ENCODE data around the gene KIF5B. TPM values are rescaled to one million over a fixed set of nuclear protein-coding genes. Genes with fewer than 3 reads are reported as not detected.

The KIF5B gene
- total and polyA plus RNA-seq, 2 donors (not counting 3 experiments of a cell fraction or from before 2014, with no cell fraction given): 24.7 to 159 TPM

DNA sequence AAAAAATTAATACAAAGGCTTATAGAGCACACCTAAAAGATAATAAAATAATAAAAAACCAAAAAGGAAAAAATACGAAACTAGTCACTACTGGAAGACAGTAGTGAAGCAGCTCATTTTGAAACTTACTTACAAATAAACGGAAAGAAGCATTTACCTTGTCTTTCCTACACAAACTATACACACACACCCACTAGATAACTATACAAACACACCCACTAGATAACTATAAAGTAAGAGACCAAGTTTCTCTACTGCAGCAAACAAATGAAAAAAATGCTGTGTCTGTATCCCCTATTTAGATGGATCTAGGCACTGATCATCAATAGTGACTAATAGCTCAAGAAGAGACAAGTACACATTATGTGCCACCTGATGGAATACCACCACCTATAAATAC lies 49.2 kb downstream of the KIF5B start:
- no peak for DNase-seq (ENCODE audit: low read depth, low spot score)
- H3K9me1 ChIP-seq (replicated peaks; ENCODE audit: control insufficient read depth, extremely low read depth, insufficient read depth, low read length): no peaks in the 10 kb centered on the region
- TF ChIP-seq, protein P1, sequence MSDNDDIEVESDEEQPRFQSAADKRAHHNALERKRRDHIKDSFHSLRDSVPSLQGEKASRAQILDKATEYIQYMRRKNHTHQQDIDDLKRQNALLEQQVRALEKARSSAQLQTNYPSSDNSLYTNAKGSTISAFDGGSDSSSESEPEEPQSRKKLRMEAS (IDR thresholded peaks at IDR 0.05; ENCODE audit: insufficient read depth, insufficient read length): no peak
- TF ChIP-seq POLR2A (IDR thresholded peaks at IDR 0.05; ENCODE audit: low read depth, low read length) (no peak), JUN (IDR thresholded peaks at IDR 0.05; ENCODE audit: borderline replicate concordance, insufficient read depth, insufficient read length, low read depth) (no peak), FOS (IDR thresholded peaks at IDR 0.05; ENCODE audit: borderline replicate concordance, insufficient read depth, low read length) (no peak)
- H3K4me3 ChIP-seq (replicated peaks in 1 of 3; ENCODE audit: insufficient read depth in 1 of 3, low read depth in 1 of 3, low read length in 3 of 3): no peak overlapping the region
- dilution Hi-C loops (cut with MboI; ENCODE audit: extremely low pct_ligation_motif_present, low sequenced_read_pairs) (no loop called here), intact Hi-C loops (cut with micrococcal nuclease) (loop anchor here (5.0 kb wide), 2 partner anchors 60 to 80 kb away; partner anchors contain the start of gene ARHGAP12)
- no peak overlapping the region for H3K9ac ChIP-seq (replicated peaks; ENCODE audit: extremely low read depth, insufficient read depth, low read length)
- no peaks in the 10 kb centered on the region for H3K9me3 ChIP-seq (replicated peaks; ENCODE audit: control insufficient read depth, insufficient read depth, low read length)
- no peaks in the 10 kb centered on the region for H3K27me3 ChIP-seq (ENCODE audit: control insufficient read depth in 2 of 2, insufficient read depth in 2 of 2, low read length in 2 of 2)
- peaks cover 7 to 21% of the 10 kb centered on the region in 2 experiments for H3K36me3 ChIP-seq (ENCODE audit: control insufficient read depth in 2 of 2, extremely low read depth in 1 of 2, insufficient read depth in 2 of 2, low read length in 2 of 2)
- no peaks in the 10 kb centered on the region for H3K79me2 ChIP-seq (ENCODE audit: control insufficient read depth, insufficient read depth, low read length)
- no peak overlapping the region for H3K27ac ChIP-seq (ENCODE audit: insufficient read depth, low read depth, low read length)
- FAIRE-seq: no peak
- POLR2A ChIA-PET: interaction anchor here (1.8 kb wide), 1 partner anchor 145 kb away, joined by 6 read pairs; no protein-coding TSS in a partner anchor
- BruUV-seq (replicated peaks): no TSS peak
- no peak overlapping the region for H3K4me2 ChIP-seq (ENCODE audit: insufficient read depth, low read length)
- no peak overlapping the region for H2AFZ ChIP-seq (ENCODE audit: low read depth, low read length)
- no peaks in the 10 kb centered on the region for H4K20me1 ChIP-seq (replicated peaks; ENCODE audit: control insufficient read depth, extremely low read depth, insufficient read depth, low read length)
- no peaks in the 10 kb centered on the region for H3K4me1 ChIP-seq (ENCODE audit: control insufficient read depth, extremely low read depth, insufficient read depth, low read length)
- CTCF ChIA-PET: interaction anchor here (1.1 to 5.2 kb wide), 3 partner anchors 23 to 170 kb away, joined by 3 to 76 read pairs (median 9); no protein-coding TSS in a partner anchor

DNA sequence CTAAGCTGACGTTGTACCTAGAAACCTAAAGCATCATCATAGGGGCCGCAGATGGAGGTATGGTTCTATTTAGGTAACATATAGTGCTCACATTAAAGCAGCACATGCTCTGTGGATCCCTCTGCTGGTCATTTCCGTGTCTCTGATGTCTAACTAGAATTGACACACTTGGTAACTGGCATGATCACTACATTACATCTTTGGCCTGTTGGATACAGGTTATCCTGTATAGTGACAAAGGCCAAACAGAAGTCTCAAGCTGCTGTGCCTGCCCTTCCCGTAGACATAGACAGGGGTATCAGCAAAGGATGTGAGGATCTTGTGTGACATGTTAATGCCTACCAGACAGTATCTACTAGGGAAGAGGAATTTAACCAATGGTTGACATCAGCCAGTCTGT lies 51.2 kb downstream of the KIF5B start:
- no peaks in the 10 kb centered on the region for H4K20me1 ChIP-seq (replicated peaks; ENCODE audit: control insufficient read depth, extremely low read depth, insufficient read depth, low read length)
- no peak overlapping the region for H3K4me3 ChIP-seq (replicated peaks in 1 of 3; ENCODE audit: insufficient read depth in 1 of 3, low read depth in 1 of 3, low read length in 3 of 3)
- H3K27ac ChIP-seq (ENCODE audit: insufficient read depth, low read depth, low read length): no peak overlapping the region
- intact Hi-C loops (cut with micrococcal nuclease) (loop anchor here (1.0 to 5.0 kb wide), 4 partner anchors 58 to 168 kb away; partner anchors contain the start of gene ARHGAP12), dilution Hi-C loops (cut with MboI; ENCODE audit: extremely low pct_ligation_motif_present, low sequenced_read_pairs) (no loop called here)
- FAIRE-seq (peak; percentile 81), DNase-seq (ENCODE audit: low read depth, low spot score) (peak; percentile 57)
- H3K9me3 ChIP-seq (replicated peaks; ENCODE audit: control insufficient read depth, insufficient read depth, low read length): no peaks in the 10 kb centered on the region
- H3K4me2 ChIP-seq (ENCODE audit: insufficient read depth, low read length): no peak overlapping the region
- TF ChIP-seq, protein P2, sequence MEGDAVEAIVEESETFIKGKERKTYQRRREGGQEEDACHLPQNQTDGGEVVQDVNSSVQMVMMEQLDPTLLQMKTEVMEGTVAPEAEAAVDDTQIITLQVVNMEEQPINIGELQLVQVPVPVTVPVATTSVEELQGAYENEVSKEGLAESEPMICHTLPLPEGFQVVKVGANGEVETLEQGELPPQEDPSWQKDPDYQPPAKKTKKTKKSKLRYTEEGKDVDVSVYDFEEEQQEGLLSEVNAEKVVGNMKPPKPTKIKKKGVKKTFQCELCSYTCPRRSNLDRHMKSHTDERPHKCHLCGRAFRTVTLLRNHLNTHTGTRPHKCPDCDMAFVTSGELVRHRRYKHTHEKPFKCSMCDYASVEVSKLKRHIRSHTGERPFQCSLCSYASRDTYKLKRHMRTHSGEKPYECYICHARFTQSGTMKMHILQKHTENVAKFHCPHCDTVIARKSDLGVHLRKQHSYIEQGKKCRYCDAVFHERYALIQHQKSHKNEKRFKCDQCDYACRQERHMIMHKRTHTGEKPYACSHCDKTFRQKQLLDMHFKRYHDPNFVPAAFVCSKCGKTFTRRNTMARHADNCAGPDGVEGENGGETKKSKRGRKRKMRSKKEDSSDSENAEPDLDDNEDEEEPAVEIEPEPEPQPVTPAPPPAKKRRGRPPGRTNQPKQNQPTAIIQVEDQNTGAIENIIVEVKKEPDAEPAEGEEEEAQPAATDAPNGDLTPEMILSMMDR (IDR thresholded peaks at IDR 0.05; ENCODE audit: extremely low read depth in 1 of 2, insufficient read depth in 1 of 2, low read depth in 1 of 2, low read length in 2 of 2): peak; percentile 41 to 55
- TF ChIP-seq POLR2AphosphoS5 (IDR thresholded peaks at IDR 0.05; ENCODE audit: insufficient read depth, low read depth, low read length): no peak
- H3K4me1 ChIP-seq (ENCODE audit: control insufficient read depth, extremely low read depth, insufficient read depth, low read length): no peaks in the 10 kb centered on the region
- no peaks in the 10 kb centered on the region for H3K9me1 ChIP-seq (replicated peaks; ENCODE audit: control insufficient read depth, extremely low read depth, insufficient read depth, low read length)
- no peaks in the 10 kb centered on the region for H3K27me3 ChIP-seq (ENCODE audit: control insufficient read depth in 2 of 2, insufficient read depth in 2 of 2, low read length in 2 of 2)
- no peak overlapping the region for H2AFZ ChIP-seq (ENCODE audit: low read depth, low read length)
- H3K36me3 ChIP-seq (ENCODE audit: control insufficient read depth in 2 of 2, extremely low read depth in 1 of 2, insufficient read depth in 2 of 2, low read length in 2 of 2): peaks cover 7 to 10% of the 10 kb centered on the region in 2 experiments
- POLR2A ChIA-PET: interaction anchor here (1.2 to 1.8 kb wide), 2 partner anchors 76 to 143 kb away, joined by 4 to 6 read pairs; no protein-coding TSS in a partner anchor
- no peaks in the 10 kb centered on the region for H3K79me2 ChIP-seq (ENCODE audit: control insufficient read depth, insufficient read depth, low read length)
- CTCF ChIA-PET: interaction anchor here (1.2 to 5.2 kb wide), 7 partner anchors 75 to 1317 kb away, joined by 4 to 76 read pairs (median 9); partner anchors contain the start of gene ARHGAP12
- H3K9ac ChIP-seq (replicated peaks; ENCODE audit: extremely low read depth, insufficient read depth, low read length): no peak overlapping the region
- no TSS peak for BruUV-seq (replicated peaks)
